ENCODE measurements around the gene MNAT1. TPM values are rescaled to one million over a fixed set of nuclear protein-coding genes. Genes with fewer than 3 reads are reported as not detected.

Gene MNAT1
- total RNA-seq, 1 donor from 2014 or later, result 25.5 TPM

- Histone ChIP-seq H3K27me3 (no peaks in the 10 kb centered on the region), H3K36me3 (no peaks in the 10 kb centered on the region), H3K4me3 (no peak overlapping the region), H3K9me3 (no peaks in the 10 kb centered on the region), H3K4me1 (no peaks in the 10 kb centered on the region), H3K27ac (no peak overlapping the region)
- TF ChIP-seq, protein P1, sequence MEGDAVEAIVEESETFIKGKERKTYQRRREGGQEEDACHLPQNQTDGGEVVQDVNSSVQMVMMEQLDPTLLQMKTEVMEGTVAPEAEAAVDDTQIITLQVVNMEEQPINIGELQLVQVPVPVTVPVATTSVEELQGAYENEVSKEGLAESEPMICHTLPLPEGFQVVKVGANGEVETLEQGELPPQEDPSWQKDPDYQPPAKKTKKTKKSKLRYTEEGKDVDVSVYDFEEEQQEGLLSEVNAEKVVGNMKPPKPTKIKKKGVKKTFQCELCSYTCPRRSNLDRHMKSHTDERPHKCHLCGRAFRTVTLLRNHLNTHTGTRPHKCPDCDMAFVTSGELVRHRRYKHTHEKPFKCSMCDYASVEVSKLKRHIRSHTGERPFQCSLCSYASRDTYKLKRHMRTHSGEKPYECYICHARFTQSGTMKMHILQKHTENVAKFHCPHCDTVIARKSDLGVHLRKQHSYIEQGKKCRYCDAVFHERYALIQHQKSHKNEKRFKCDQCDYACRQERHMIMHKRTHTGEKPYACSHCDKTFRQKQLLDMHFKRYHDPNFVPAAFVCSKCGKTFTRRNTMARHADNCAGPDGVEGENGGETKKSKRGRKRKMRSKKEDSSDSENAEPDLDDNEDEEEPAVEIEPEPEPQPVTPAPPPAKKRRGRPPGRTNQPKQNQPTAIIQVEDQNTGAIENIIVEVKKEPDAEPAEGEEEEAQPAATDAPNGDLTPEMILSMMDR (IDR thresholded peaks at IDR 0.05), result no peak
- no peak for DNase-seq
- intact Hi-C loops (cut with DNase I), result no loop called here
- ATAC-seq, result no peak
Observed at GRCh38 chr14:60893911-60894310, 159.3 kb downstream of the MNAT1 start.

DNA sequence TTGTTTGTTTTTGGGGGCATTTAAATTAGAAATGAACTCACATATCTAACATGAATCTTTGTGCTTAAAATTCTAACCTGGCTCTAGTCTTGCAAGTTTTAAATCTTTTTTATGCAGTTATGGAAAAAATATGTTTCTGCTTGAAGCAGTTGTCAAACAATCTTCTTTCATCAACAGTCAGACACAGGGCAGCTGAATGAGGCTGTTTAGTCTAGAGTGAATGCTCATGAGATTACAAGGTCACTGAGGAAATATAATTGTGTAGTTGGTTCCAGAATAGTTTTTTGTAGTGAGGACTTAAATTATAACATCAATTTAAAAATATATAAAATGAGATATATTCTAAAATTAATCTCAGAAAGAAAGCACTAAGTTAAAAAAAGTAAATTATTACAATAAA is 169.8 kb downstream of the MNAT1 start:
- no peak overlapping the region for H3K27ac ChIP-seq
- H3K4me3 ChIP-seq, result no peak overlapping the region
- ATAC-seq (no peak), DNase-seq (no peak)
- TF ChIP-seq, protein P1 (IDR thresholded peaks at IDR 0.05), result no peak
- H3K4me1 ChIP-seq, result no peaks in the 10 kb centered on the region
- intact Hi-C loops (cut with DNase I), result no loop called here
- no peaks in the 10 kb centered on the region for H3K9me3 ChIP-seq
- no peaks in the 10 kb centered on the region for H3K27me3 ChIP-seq
- no peaks in the 10 kb centered on the region for H3K36me3 ChIP-seq

DNA sequence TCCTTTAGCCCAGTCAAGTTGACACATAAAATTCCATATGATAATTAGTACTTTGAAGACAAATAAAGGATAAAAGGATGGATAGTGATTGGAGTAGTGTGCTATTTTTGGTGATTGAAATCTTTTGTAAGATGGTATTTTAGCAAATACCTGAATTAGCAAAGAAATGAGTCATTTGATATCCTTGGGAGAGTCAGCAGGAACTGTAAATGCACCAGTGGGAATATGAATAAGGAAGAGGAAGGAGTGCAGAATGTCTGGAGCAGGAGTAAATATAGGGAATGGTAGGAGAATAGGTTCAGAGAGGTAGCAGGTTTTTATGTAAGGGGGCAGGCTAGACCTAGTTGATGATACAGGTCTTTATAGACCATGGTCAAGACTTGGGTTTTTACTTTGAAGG is 171.4 kb downstream of the MNAT1 start:
- no peak overlapping the region for H3K4me3 ChIP-seq
- ATAC-seq (no peak), DNase-seq (no peak)
- H3K27ac ChIP-seq, result no peak overlapping the region
- no peaks in the 10 kb centered on the region for H3K9me3 ChIP-seq
- intact Hi-C loops (cut with DNase I), result no loop called here
- TF ChIP-seq, protein P1 (IDR thresholded peaks at IDR 0.05), result no peak
- no peaks in the 10 kb centered on the region for H3K36me3 ChIP-seq
- H3K27me3 ChIP-seq, result no peaks in the 10 kb centered on the region
- H3K4me1 ChIP-seq, result no peaks in the 10 kb centered on the region

DNA sequence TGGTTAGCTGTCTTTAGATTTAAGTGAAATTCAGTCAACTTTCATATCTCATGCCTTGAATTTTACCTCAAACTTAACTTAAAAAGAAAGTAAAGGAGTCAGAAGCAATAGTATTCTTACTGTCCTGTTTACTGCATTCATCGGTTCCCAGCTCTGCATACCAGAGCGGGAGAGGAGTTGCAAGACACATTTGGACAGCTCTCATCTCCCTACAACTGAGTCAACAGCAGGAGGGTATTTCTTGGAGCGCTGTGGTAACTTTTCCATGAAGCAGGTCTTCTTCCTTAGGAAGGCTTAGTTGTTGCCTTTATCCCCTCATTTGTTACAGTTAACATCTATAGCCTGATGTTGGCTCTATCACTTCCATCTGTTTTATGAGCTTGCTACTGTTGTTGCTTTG is 181.2 kb downstream of the MNAT1 start:
- TF ChIP-seq, protein P1 (IDR thresholded peaks at IDR 0.05), result no peak
- Histone ChIP-seq H3K27me3 (no peaks in the 10 kb centered on the region), H3K36me3 (no peaks in the 10 kb centered on the region), H3K9me3 (no peaks in the 10 kb centered on the region), H3K27ac (no peak overlapping the region), H3K4me3 (no peak overlapping the region), H3K4me1 (no peaks in the 10 kb centered on the region)
- DNase-seq (no peak), ATAC-seq (no peak)
- intact Hi-C loops (cut with DNase I), result no loop called here

- H3K27me3 ChIP-seq, result no peaks in the 10 kb centered on the region
- TF ChIP-seq, protein P1 (IDR thresholded peaks at IDR 0.05), result no peak
- H3K4me1 ChIP-seq, result no peaks in the 10 kb centered on the region
- H3K36me3 ChIP-seq, result no peaks in the 10 kb centered on the region
- H3K9me3 ChIP-seq, result no peaks in the 10 kb centered on the region
- no peak overlapping the region for H3K27ac ChIP-seq
- no peak for DNase-seq
- intact Hi-C loops (cut with DNase I), result no loop called here
- no peak for ATAC-seq
- no peak overlapping the region for H3K4me3 ChIP-seq
Observed at GRCh38 chr14:60922050-60922449, 187.5 kb downstream of the MNAT1 start.

DNA sequence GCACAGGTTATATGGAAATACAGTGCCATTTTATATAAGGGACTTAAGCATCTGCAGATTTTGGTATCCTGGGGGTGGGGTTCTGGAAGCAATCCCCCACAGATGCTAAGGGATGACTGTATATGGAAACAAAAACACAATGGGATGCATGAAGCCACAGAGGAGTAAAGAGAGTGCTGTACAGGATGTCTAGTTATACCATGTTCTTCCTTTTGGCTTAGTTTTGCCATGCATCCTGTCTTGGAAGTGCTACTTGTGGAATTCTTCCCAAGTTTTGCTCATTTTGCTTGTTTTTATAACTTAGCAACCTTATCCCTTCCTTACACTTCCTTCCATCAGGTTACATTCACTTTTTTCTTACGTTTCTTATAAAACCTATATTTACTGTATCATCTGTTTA is 190.7 kb downstream of the MNAT1 start:
- Histone ChIP-seq H3K4me3 (no peak overlapping the region), H3K9me3 (no peaks in the 10 kb centered on the region), H3K27me3 (no peaks in the 10 kb centered on the region), H3K27ac (no peak overlapping the region), H3K36me3 (no peaks in the 10 kb centered on the region), H3K4me1 (no peaks in the 10 kb centered on the region)
- intact Hi-C loops (cut with DNase I), result no loop called here
- ATAC-seq (no peak), DNase-seq (no peak)
- TF ChIP-seq, protein P1 (IDR thresholded peaks at IDR 0.05), result no peak

Data from upper lobe of right lung (tissue), 1 donor.